ENCODE data around the gene HDAC8. TPM values are rescaled to one million over a fixed set of nuclear protein-coding genes. Genes with fewer than 3 reads are reported as not detected.
"Not testable (repeated sequence)": the region's sequence is repeated elsewhere in the genome, so short reads cannot be mapped to it uniquely, and the experiment has no call there.

Gene HDAC8
- total and polyA plus RNA-seq, 8 donors = 8.5 to 21.6 (median 14.6) TPM

DNA sequence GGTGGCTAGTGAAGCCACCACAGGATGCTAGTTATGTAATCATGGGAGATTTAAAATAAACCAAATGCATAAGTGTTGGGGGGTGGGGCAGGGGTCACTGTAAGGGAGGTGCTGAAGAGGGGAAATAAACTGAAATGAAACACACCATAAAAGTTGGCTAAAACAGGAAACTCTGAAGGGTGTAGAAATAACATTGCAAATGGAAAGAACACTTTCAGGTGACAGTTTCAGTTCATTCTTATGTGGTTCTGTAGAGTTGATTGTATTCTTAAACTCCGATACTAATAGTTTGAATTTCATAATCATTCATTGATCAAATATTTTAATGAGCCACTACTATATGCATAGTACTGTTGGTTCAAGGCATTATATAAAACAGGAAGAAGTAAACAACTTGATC is 80.1 kb downstream of the HDAC8 start:
- intact Hi-C loops (cut with DNase I) = no loop called here
- no peak overlapping the region for H3K4me3 ChIP-seq
- H3K9me3 ChIP-seq = no peaks in the 10 kb centered on the region
- peaks cover 0 to 5% (median 0%) of the 10 kb centered on the region in 4 donors for H3K27me3 ChIP-seq
- FAIRE-seq = peak; percentile 74
- WGBS, 2 donors = 93 to 98% methylated on average over 1 of the region's 1 CpG
- no peak for DNase-seq
- no peaks in the 10 kb centered on the region for H3K4me1 ChIP-seq
- TF ChIP-seq, protein P1, sequence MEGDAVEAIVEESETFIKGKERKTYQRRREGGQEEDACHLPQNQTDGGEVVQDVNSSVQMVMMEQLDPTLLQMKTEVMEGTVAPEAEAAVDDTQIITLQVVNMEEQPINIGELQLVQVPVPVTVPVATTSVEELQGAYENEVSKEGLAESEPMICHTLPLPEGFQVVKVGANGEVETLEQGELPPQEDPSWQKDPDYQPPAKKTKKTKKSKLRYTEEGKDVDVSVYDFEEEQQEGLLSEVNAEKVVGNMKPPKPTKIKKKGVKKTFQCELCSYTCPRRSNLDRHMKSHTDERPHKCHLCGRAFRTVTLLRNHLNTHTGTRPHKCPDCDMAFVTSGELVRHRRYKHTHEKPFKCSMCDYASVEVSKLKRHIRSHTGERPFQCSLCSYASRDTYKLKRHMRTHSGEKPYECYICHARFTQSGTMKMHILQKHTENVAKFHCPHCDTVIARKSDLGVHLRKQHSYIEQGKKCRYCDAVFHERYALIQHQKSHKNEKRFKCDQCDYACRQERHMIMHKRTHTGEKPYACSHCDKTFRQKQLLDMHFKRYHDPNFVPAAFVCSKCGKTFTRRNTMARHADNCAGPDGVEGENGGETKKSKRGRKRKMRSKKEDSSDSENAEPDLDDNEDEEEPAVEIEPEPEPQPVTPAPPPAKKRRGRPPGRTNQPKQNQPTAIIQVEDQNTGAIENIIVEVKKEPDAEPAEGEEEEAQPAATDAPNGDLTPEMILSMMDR (IDR thresholded peaks at IDR 0.05) = no peak
- H3K36me3 ChIP-seq = no peaks in the 10 kb centered on the region
- no peak for ATAC-seq
- no peak overlapping the region for H3K27ac ChIP-seq

DNA sequence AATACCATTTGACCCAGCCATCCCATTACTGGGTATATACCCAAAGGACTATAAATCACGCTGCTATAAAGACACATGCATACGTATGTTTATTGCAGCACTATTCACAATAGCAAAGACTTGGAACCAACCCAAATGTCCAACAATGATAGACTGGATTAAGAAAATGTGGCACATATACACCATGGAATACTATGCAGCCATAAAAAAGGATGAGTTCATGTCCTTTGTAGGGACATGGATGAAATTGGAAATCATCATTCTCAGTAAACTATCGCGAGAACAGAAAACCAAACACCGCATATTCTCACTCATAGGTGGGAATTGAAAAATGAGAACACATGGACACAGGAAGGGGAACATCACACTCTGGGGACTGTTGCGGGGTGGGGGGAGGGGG is 82.4 kb downstream of the HDAC8 start:
- intact Hi-C loops (cut with DNase I); ATAC-seq; H3K27ac ChIP-seq; H3K9me3 ChIP-seq; FAIRE-seq; H3K4me1 ChIP-seq; H3K27me3 ChIP-seq; H3K36me3 ChIP-seq; DNase-seq; H3K4me3 ChIP-seq: not testable (repeated sequence)
- WGBS, 2 donors = 75 to 89% methylated on average over 6 of the region's 6 CpGs

DNA sequence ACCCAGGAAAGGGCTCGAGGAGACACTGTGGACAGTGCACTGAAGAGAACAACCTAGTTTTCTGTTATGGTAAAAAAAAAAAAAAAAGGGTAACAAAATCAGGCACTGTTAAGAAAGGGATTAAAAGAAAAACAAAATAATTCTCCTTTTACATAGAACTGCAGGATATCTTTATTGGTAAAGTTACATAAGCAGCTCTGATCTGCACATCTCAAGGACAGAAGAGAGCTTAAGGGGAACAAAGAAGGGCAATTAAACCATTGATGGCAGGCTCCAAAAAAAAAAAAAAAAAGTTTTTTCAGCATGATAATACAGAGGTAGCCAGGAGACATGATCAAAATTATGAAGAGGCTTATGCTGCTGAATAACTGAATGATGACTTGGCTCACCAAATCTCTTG is 85.0 kb downstream of the HDAC8 start:
- Histone ChIP-seq H3K9me3 (no peaks in the 10 kb centered on the region), H3K27me3 (no peaks in the 10 kb centered on the region), H3K4me1 (no peaks in the 10 kb centered on the region), H3K36me3 (no peaks in the 10 kb centered on the region), H3K27ac (no peak overlapping the region), H3K4me3 (no peak overlapping the region)
- FAIRE-seq (no peak), ATAC-seq (no peak), DNase-seq (no peak)
- 50 to 92% methylated on average over 1 of the region's 1 CpG for WGBS, 2 donors
- TF ChIP-seq, protein P1 (IDR thresholded peaks at IDR 0.05) = no peak
- intact Hi-C loops (cut with DNase I) = no loop called here

DNA sequence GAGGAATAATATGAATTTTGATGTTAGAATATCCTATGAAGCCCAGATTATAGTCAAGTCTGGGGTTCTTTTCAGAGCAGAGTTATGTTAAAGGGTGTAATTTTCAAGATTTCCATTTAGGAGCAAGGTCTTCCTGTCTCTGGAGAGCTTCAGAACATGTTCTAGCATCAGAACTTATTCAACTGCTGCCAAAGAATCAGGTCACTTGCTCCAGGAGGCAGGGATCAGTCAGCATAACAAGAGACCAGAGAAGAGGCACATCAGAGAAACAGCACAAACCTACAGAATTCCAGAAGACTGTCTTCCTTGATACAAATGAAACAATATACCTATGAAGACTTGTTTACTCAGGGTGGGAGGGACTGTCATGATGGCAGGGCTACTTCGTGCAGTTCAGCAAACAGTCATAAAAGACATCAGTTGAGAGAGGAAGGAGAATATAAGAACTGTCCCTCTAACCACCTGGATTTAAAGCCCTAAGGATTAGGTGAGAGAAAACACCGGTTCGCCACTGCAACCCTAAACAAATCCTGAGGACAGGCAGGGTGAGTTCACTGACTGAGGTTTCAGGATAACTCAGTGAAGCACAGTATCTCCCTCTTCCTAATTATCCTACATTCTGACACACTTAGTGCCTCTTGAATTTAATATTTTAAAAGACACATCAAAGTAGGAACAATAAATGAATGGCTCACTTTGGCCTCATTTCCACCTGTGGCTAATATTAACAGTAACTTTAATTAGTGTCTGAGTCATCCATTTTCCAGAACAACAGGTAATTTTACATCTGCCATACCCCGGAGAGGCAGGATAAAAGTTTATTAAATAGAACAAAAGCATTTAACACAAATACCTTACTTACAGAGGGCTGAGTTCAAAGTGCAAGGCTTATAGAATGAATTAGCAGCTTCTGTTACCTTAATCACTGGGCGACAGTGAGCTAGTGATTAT is 93.0 kb downstream of the HDAC8 start:
- no peak for ATAC-seq
- no peaks in the 10 kb centered on the region for H3K9me3 ChIP-seq
- H3K27ac ChIP-seq = no peak overlapping the region
- intact Hi-C loops (cut with DNase I) = no loop called here
- peaks cover 0 to 5% (median 0%) of the 10 kb centered on the region in 4 donors for H3K27me3 ChIP-seq
- H3K4me1 ChIP-seq = no peaks in the 10 kb centered on the region
- no peak for DNase-seq
- H3K36me3 ChIP-seq = no peaks in the 10 kb centered on the region
- TF ChIP-seq, protein P1 (IDR thresholded peaks at IDR 0.05) = no peak
- WGBS, 2 donors = 57 to 76% methylated on average over 5 of the region's 5 CpGs
- no peak overlapping the region for H3K4me3 ChIP-seq
- FAIRE-seq = no peak

DNA sequence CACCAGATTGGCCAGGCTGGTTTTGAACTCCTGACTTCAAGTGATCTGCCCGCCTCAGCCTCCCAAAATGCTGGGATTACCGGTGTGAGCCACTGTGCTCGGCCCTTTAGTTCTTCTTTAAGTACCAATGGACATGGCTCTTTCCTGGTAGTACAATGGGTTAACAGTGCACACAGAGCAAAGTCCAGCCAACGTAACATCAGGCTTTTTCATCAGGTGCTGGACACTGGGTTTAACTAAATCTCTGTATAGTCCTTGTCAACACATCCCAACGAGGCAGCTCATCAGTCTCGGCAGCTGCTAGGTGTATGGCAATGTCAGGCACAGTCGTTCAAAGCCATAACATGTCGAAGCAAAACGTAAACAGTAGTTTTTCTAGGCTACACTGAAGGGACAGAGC is 93.8 kb downstream of the HDAC8 start:
- Histone ChIP-seq H3K9me3 (no peaks in the 10 kb centered on the region), H3K27me3 (peaks cover 0 to 10% (median 0%) of the 10 kb centered on the region in 4 donors), H3K4me1 (no peaks in the 10 kb centered on the region), H3K36me3 (no peaks in the 10 kb centered on the region), H3K27ac (no peak overlapping the region), H3K4me3 (no peak overlapping the region)
- FAIRE-seq (no peak), DNase-seq (no peak), ATAC-seq (no peak)
- TF ChIP-seq, protein P1 (IDR thresholded peaks at IDR 0.05) = no peak
- intact Hi-C loops (cut with DNase I) = no loop called here
- 66 to 81% methylated on average over 9 of the region's 9 CpGs for WGBS, 2 donors

All from pancreas (tissue), 10 donors.